ENCODE measurements around the gene OR2F2.

The OR2F2 gene

DNA sequence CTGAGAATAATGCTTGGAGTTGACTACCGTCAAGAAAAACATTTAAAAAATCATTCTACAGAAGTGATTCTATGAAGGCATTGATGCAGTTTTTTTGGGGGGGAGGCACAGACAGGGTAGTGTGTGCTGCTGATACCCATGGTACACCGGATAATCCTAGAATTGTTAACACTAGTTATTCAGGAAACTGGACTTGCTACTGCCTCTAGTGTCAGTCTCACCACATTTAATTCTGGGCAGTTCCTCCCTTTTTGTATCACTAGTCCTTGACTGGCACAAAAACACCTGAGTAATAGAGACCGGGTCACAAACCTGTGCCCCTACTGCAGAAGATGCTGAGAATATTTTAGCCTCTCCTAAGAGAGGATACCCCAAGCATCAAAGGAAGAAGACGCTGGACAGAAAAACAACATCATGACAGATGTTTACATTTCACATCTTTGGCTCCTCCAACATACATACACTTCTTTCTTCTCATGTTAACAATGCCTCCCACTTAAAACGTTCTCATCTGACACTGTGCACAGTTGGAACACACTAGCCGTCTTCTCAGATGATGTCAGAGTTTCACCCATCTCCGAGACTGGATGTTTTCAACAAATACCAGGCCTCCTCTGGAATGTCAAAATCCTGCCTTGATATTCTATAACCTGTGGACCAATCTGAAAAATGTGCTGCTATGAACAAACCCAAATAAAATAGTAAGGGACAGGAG lies 19.9 kb upstream of the OR2F2 start:
- DNase-seq, result no peak

DNA sequence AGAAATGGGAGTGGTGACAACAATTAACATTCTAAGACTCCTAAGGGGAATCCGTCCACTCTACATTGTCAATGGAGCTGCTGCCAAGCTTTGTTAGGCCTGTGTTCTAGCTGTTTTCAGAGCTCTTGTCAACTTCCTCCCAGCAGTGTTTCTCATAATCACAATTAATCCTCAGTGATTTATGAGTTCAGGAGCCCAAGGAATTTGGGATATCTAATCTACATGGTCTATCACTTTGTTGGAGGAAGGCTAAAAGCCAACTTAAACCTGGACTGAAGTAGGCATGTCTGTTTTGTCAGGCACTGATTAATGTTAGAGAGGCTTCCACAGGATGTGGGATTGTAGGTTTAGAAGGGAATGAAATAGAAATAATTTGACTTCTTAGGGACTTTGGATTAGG lies 10.2 kb upstream of the OR2F2 start:
- no peak for DNase-seq

GRCh38 chr7:143929224-143929920 lies 5.7 kb upstream of the OR2F2 start:
- no peak for DNase-seq

- no peak for DNase-seq
Measured at GRCh38 chr7:143931739-143932138, 3.3 kb upstream of the OR2F2 start.

GRCh38 chr7:143936087-143937009 lies 1.3 kb downstream of the OR2F2 start:
- DNase-seq, result no peak

DNA sequence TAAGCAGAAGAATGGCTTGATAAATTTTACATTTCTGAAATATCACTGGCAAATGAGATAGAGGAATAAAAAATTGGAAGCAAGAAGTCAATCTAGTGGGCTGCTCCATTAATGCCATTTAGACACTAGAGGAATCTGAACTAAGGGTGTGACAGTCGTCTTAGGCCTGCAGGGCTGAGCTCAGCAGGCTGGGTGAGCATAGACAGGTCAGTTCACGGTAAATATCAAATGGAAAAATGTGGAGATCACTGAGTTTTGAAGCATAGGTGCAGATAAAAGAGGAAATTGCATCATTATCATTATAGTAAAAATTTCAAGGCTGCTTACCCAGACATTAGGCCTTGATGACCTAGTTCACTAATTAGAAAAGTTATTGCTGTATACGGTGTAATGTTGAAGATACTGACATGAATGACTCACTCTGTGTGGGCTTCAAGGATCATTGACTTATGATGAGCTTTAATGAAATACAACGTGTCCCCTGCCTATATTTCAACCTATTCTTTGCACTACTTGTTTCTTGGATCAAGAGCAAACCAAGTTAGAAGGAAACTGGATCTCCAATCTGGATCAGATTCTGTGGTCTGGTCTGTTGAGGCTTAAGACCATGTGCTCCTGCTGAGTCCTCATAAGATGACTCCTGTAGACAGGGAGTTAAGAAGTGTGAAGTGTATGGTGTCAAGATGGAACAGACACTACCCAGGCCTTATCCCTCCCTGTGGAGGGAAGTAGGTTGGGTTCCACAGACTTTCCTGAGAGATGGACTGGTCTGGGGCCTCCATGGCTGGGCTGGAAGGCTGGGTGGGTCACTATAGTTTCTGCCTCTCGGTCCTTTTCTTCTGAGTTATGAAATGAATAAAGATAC lies 3.6 kb downstream of the OR2F2 start:
- DNase-seq, result no peak

DNA sequence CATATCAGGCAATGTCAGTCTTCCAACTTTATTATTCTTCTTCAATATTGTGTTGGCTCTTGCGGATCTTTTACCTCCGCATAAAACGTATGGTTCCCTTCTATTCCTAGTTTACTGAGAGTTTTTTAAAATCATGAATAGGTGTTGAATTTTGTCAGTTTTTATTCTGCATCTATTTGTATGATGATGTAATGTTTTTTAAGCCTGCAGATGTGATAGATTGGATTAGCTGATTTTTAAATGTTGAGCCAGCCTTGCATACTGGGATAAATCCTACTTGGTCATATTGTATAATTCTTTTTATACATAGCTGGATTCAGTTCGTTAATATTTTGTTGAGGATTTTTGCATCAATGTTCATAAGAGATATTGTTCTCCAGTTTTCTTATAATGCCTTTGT lies 10.4 kb downstream of the OR2F2 start:
- DNase-seq, result no peak

GRCh38 chr7:143947111-143947510 lies 12.1 kb downstream of the OR2F2 start:
- DNase-seq, result no peak

GRCh38 chr7:143948733-143949132 lies 13.7 kb downstream of the OR2F2 start:
- no peak for DNase-seq

- DNase-seq, result no peak
Measured at GRCh38 chr7:143953421-143953820, 18.4 kb downstream of the OR2F2 start.

GRCh38 chr7:143954135-143954534 lies 19.1 kb downstream of the OR2F2 start:
- no peak for DNase-seq

DNA sequence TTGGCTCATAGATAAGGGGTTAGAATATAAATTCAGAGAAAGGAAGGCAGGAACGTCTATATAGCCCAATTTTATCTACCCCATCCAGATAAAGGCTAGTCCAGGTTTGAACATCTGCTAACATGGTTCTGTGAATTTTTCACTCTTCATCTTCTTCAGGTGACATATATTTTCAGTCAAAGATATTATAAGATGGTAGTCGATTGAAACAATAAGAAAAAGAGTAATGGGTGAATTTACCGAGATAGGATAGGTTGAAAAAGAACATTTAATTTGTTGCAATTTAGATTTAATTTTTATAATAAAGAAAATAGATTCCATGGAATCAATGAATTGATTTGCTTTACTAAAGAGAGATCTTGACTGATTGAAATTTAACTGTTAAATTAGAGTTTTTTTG lies 19.5 kb downstream of the OR2F2 start, which contains the start of gene OR2F1:
Gene OR2F1, plus strand, starts transcription at position 301 of the 400 bp plus-strand sequence. CDS start 5,127 bp downstream, outside the sequence.
- no peak for DNase-seq

GRCh38 chr7:143958781-143959180 lies 23.7 kb downstream of the OR2F2 start:
- DNase-seq, result no peak

DNA sequence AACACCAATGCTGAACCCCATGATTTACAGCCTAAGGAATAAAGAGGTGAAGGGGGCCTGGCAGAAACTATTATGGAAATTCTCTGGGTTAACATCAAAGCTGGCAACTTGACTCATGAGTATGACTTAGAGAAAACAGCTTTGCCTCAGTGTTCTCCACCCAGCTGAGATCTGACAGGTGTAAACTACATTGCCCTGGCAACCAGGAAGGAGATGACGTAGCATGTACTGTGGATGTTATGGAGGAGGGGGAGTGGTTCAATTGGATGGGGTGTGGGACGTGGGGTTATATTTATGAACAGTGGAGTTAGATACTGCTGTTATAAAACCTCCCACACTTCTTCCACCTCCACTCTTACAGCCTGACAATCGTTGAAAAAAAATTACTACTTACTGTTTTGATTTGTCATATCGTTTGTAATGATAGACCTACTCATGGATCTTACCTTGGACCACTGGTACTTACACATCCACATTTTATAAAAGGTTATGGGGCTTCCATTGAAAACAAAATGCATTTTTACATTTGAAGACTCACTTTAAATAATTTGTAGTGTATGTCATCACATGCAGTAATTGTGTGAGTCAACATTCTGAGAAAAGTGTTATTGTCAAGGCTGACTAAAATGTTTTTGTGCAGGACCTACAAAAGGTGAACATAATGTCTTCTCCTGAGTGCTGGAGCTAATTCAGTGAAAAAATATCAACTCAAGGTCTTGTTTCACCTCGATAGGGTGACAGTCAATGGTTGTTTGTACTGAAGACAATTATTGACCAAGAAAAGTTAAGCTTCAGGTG lies 26.0 kb downstream of the OR2F2 start:
- DNase-seq, result no peak

- no peak for DNase-seq
Measured at GRCh38 chr7:143965280-143965679, 30.2 kb downstream of the OR2F2 start.

DNA sequence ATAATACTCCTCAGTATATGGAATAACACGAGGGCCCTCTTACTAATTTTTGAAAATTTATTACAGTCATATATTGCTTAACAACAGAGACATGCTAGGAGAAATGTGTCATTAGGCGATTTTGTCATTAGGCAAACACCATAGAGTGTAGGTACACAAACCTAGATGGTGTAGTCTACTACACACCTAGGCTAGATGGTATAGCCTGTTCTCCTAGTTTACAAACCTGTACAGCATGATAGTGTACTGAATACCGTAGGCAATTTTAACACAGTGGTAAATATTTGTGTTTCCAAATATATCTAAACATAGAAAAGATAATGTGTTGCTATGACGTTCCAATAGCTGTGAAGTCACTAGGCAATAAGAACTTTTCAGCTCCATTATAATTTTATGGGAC lies 32.4 kb downstream of the OR2F2 start:
- no peak for DNase-seq

DNA sequence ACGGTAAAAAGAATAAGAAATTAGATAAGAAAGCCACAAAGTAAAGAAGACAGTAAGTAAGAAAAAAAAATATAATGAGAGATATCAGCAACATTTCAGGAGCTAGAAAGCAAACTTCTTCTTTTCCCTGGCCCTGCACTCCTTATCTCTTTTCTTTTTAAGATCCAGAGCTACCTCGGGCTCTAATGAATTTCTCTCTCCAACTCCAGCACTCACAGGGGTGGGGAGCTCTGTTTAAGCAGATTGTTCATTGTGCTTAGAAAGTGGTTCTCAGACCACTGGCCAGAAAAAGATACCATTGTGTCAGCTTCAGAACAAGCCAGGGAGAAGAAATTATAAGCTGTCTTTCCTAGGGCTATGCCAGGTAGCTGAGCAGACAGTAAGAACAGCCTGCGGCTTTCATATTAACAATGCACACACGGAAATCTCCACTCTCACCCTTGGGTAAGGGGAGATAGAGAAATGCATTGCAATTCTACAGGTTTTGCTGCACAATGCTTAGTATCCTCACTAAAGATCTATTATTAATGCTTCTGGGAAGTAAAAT lies 38.9 kb downstream of the OR2F2 start:
- DNase-seq, result no peak

DNA sequence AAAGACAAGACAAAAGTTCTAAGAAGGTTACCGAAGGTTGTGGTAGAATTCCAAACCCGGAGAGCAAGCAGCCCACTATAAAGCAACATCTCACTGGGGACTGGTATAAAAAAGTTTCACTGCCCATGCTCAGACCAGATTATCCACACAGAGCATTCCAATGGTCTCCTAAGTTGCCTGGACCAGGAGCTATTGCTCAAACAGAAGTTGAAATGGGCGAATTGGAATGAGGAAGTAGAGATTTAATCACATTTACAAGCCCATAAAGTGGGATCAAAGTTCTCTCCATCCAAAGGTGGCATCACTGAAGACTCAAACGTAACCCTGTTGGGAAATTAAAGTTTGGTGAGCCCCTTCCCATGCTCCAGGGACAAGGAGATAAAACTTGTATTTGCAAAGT lies 39.4 kb downstream of the OR2F2 start:
- no peak for DNase-seq

- no peak for DNase-seq
Measured at GRCh38 chr7:143975617-143976016, 40.6 kb downstream of the OR2F2 start.

GRCh38 chr7:143978585-143978984 lies 43.6 kb downstream of the OR2F2 start:
- DNase-seq, result no peak

GRCh38 chr7:143979359-143979758 lies 44.3 kb downstream of the OR2F2 start:
- DNase-seq, result no peak
